Esophagus squamous epithelium (tissue), 5 donors: ENCODE measurements around the gene SH3TC1. TPM values are rescaled to one million over a fixed set of nuclear protein-coding genes. Genes with fewer than 3 reads are reported as not detected.
A peak's percentile ranks its signal among the peaks of the same experiment; 100 is the strongest.

Source experiments
- DNase-seq: peaks from one replicate; lab custom pipeline; 2025; lab: John Stamatoyannopoulos, UW
- H3K27ac ChIP-seq, 4 donors: fragments of 200-600 bp; sonication (generic); one replicate each; pipeline ENCODE4 v1.5.1; 2016 to 2019; ENCODE audit warnings: mild to moderate bottlenecking in 1 of 4
- H3K27me3 ChIP-seq, 4 donors: fragments of 200-600 bp; sonication (generic); 1 replicate in 3 of 4; 2 replicates in 1 of 4; pipeline versions ENCODE4 v1.5.1 to v1.6.0; 2017 to 2021; ENCODE audit warnings: antibody characterized with exemption in 1 of 4
- H3K36me3 ChIP-seq, 3 donors: fragments of 200-600 bp; sonication (generic); one replicate each; pipeline ENCODE4 v1.5.1; 2016 to 2019
- H3K4me1 ChIP-seq, 3 donors: fragments of 200-600 bp; sonication (generic); one replicate each; pipeline ENCODE4 v1.5.1; 2017 to 2019
- H3K4me3 ChIP-seq, 4 donors: fragments of 200-600 bp; sonication (generic); 1 replicate in 3 of 4; 2 replicates in 1 of 4; pipeline ENCODE4 v1.5.1; 2016 to 2019; ENCODE audit warnings: mild to moderate bottlenecking in 2 of 4, moderate library complexity in 1 of 4
- H3K9me3 ChIP-seq, 3 donors: fragments of 200-600 bp; sonication (generic); one replicate each; pipeline ENCODE4 v1.5.1; 2016 to 2019
- CTCF ChIP-seq, 6 experiments: fragments of 450-650 bp in 4 of 6; fragments of 200-600 bp in 2 of 6; sonication (generic) in 2 of 6; IDR thresholded peaks; one replicate each; pipeline ENCODE4 v1.5.1; 2016 to 2019; ENCODE audit warnings: antibody characterized with exemption in 6 of 6, mild to moderate bottlenecking in 4 of 6, moderate library complexity in 4 of 6
- POLR2A ChIP-seq, 4 donors: fragments of 450-650 bp; IDR thresholded peaks; one replicate each; pipeline ENCODE4 v1.6.1; 2017; ENCODE audit warnings: antibody characterized with exemption in 4 of 4, mild to moderate bottlenecking in 4 of 4, moderate library complexity in 3 of 4
- WGBS, 2 donors: methylation state at CpG; one replicate each; pipeline ENCODE4 v1.1.5; 2018; 5-methylcytosine and 5-hydroxymethylcytosine counted together
- intact Hi-C: fragments of 100-400 bp; cut with DNase I; formaldehyde crosslinking; loops from one replicate; pipeline ENCODE4 v1.15.0; 2022
- total RNA-seq, 4 donors: library from RNA; depleted of rRNA; stranded (reverse); fragments of >200 nt; gene quantifications; one replicate each; pipeline ENCODE4 v1.1.0, GENCODE V29; 2016
- donor health status: DM: yes; HTN: yes; CAD: no.

The SH3TC1 gene
- total RNA-seq, 4 donors from 2014 or later: 24.6 to 31.2 (median 27.1) TPM

GRCh38 chr4:8227771-8228318, 28.8 kb downstream of the SH3TC1 start:
- peaks cover 15 to 46% (median 23%) of the 10 kb centered on the region in 3 donors for H3K4me1 ChIP-seq
- H3K27ac ChIP-seq: peak overlapping the region; percentile 71 to 78 (median 74)
- no peak overlapping the region for H3K4me3 ChIP-seq
- 0% methylated on average over 1 of the region's 27 CpGs; no CpG with 5 or more reads in 1 of the 2 donors for WGBS, 2 donors
- peaks cover 3 to 65% (median 3%) of the 10 kb centered on the region in 3 donors for H3K36me3 ChIP-seq
- DNase-seq: no peak
- no peak for TF ChIP-seq POLR2A (IDR thresholded peaks at IDR 0.05)
- TF ChIP-seq CTCF (IDR thresholded peaks at IDR 0.05): no peak
- H3K9me3 ChIP-seq: no peaks in the 10 kb centered on the region
- intact Hi-C loops: no loop called here
- no peaks in the 10 kb centered on the region for H3K27me3 ChIP-seq

- Histone ChIP-seq H3K27me3 (no peaks in the 10 kb centered on the region), H3K36me3 (peaks cover 0 to 65% (median 0%) of the 10 kb centered on the region in 3 donors), H3K27ac (peak overlapping the region; percentile 71 to 78 (median 74)), H3K4me3 (peak overlapping the region in 1 of 4 donors; percentile 3), H3K9me3 (no peaks in the 10 kb centered on the region), H3K4me1 (peaks cover 15 to 46% (median 23%) of the 10 kb centered on the region in 3 donors)
- TF ChIP-seq POLR2A (IDR thresholded peaks at IDR 0.05) (no peak), CTCF (IDR thresholded peaks at IDR 0.05) (peak in 3 of 6 experiments; percentile 8 to 17 (median 11))
- intact Hi-C loops: no loop called here
- peak; percentile 42 for DNase-seq
- 4 to 28% methylated on average over 10 to 11 of the region's 39 CpGs for WGBS, 2 donors
Observed at GRCh38 chr4:8228319-8229250, 29.5 kb downstream of the SH3TC1 start.

- Histone ChIP-seq H3K4me1 (peaks cover 15 to 46% (median 23%) of the 10 kb centered on the region in 3 donors), H3K27me3 (no peaks in the 10 kb centered on the region), H3K36me3 (peaks cover 0 to 65% (median 0%) of the 10 kb centered on the region in 3 donors), H3K9me3 (no peaks in the 10 kb centered on the region), H3K4me3 (no peak overlapping the region), H3K27ac (peak overlapping the region in 3 of 4 donors; percentile 73 to 78 (median 75))
- 90 to 95% methylated on average over 6 to 14 of the region's 17 CpGs for WGBS, 2 donors
- no peak for DNase-seq
- TF ChIP-seq POLR2A (IDR thresholded peaks at IDR 0.05): no peak
- no peak for TF ChIP-seq CTCF (IDR thresholded peaks at IDR 0.05)
- intact Hi-C loops: no loop called here
Observed at GRCh38 chr4:8229331-8229975, 30.4 kb downstream of the SH3TC1 start.

- intact Hi-C loops: no loop called here
- H3K9me3 ChIP-seq: no peaks in the 10 kb centered on the region
- no peak overlapping the region for H3K27ac ChIP-seq
- H3K4me3 ChIP-seq: no peak overlapping the region
- peaks cover 15 to 44% (median 23%) of the 10 kb centered on the region in 3 donors for H3K4me1 ChIP-seq
- no peaks in the 10 kb centered on the region for H3K27me3 ChIP-seq
- 95 to 96% methylated on average over 11 of the region's 11 CpGs for WGBS, 2 donors
- H3K36me3 ChIP-seq: peaks cover 0 to 65% (median 0%) of the 10 kb centered on the region in 3 donors
- no peak for DNase-seq
- no peak for TF ChIP-seq POLR2A (IDR thresholded peaks at IDR 0.05)
- no peak for TF ChIP-seq CTCF (IDR thresholded peaks at IDR 0.05)
Observed at GRCh38 chr4:8230033-8230432, 30.9 kb downstream of the SH3TC1 start.
